ENCODE data around the gene TSNAX. TPM values are rescaled to one million over a fixed set of nuclear protein-coding genes. Genes with fewer than 3 reads are reported as not detected.

Gene TSNAX
- total RNA-seq (2022; extraction: Qiagen RNA extraction) = 35.1 to 66.7 TPM (median 40.2 TPM) in 5 replicates

GRCh38 chr1:231528172-231529029, at the start of gene TSNAX:
Gene TSNAX, plus strand, starts transcription at chr1:231528669. Its CDS starts 142 bp downstream, at chr1:231528811.

Other genes starting within 250 kb of the TSNAX start
- gene EXOC8, start 190.8 kb upstream of the TSNAX start, total RNA-seq (2022; extraction: Qiagen RNA extraction) = 8.0 to 11.4 TPM (median 8.7 TPM) in 5 replicates
- 12.2 to 15.7 TPM (median 14.0 TPM) in 5 replicates for gene SPRTN, start 190.4 kb upstream of the TSNAX start, total RNA-seq (2022; extraction: Qiagen RNA extraction)
- gene EGLN1, start 106.4 kb upstream of the TSNAX start, total RNA-seq (2022; extraction: Qiagen RNA extraction) = 53.0 to 77.4 TPM (median 61.8 TPM) in 5 replicates
- gene DISC1, start 98.1 kb downstream of the TSNAX start, total RNA-seq (2022; extraction: Qiagen RNA extraction) = 0.11 to 0.28 TPM (median 0.23 TPM) in 5 replicates